Activated T-cell treated with anti-CD3 and anti-CD28 coated beads for 1 hour (primary cell): Measurements from ENCODE around the gene UPF3A.
"Not testable (repeated sequence)": the region's sequence is repeated elsewhere in the genome, so short reads cannot be mapped to it uniquely, and the experiment has no call there.

Source experiments
- DNase-seq: peaks from one replicate; pipeline ENCODE4 v3.0.0-alpha.2; 2020; ENCODE audit warnings: low read depth

The UPF3A gene

GRCh38 chr13:114281351-114282040 is at the start of gene UPF3A:
Gene UPF3A, plus strand, starts transcription at chr13:114281601. Its CDS starts 39 bp downstream, at chr13:114281640.
- DNase-seq, result peak; percentile 85

DNA sequence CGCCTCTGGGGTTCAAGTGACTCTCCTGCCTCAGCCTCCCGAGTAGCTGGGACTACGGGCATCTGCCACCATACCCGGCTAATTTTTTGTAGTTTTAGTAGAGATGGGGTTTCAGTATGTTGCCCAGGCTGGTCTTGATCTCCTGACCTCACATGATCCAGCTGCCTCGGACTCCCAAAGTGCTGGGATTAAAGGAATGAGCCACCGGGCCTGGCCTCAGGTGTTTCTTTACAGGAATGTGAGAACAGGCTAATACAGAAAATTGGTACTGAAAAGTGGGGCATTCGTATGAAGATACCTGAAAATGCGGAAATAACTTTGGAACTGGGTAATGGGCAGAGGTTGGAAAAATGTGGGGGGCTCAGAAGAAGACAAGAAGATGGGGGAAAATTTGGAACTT is 49.5 kb upstream of the UPF3A start:
- no peak for DNase-seq

DNA sequence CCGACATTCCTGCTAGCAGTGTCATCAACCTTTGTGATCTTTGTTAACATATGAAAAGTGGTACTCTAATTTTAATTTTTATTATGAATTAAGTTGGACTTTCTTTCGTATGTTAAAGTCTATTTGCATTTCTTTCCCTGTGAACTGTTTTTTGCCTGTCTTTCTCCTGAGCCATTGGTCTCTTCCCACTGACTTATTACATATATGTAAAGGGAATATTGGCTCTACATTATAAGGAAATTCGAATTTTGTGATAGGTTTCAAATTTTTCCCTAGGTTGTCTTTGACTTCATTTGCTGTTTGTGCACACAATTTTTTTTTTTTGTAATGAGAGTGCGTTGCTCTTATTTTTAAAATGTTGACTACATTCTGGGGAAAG is 47.1 kb upstream of the UPF3A start:
- DNase-seq, result no peak

DNA sequence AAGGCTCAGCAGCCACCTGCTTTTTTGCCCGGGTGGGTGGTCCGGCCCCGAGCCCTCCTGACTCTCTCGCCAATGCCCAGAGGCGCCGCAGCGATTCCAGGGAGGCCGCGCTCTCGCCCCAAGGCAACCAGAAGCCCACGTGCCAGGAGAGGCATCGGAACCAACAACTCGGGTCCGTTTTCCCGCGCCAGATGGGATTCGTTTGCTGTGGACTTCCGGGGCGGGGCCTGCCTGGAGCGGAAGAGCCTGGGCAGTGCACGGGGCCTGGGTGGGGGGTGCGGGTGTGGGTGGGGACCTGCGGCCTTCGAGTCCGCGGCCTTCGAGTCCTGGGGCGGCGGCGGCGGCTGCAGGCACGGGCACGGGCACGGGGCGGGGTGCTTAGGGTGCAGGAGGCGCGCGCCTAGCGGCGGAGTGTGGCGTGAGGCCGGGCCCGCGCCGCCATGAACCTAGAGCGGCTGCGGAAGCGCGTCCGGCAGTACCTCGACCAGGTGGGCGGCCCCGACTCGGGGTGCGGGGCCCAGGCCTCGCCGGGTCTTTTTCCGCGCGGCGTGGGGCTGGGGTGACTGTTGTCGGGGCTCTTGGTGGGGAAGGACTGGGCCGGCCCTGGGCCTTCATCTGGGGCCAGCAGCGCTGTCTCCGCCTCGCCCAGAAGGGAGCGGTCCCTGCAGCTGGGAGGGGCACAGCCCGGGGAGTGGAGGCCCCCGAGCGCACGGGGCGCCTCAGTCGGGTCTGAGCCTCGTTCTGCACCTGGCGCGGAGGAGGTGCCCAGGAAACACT is 46.6 kb upstream of the UPF3A start, which contains the start of gene CDC16:
TSS of gene CDC16 (plus strand) at position 253 of the 777 bp plus-strand sequence. CDS start at position 441, 188 bp downstream.
- DNase-seq, result peak; percentile 79

- no peak for DNase-seq
These were observed 45.7 kb upstream of the UPF3A start for GRCh38 chr13:114235697-114236096.

DNA sequence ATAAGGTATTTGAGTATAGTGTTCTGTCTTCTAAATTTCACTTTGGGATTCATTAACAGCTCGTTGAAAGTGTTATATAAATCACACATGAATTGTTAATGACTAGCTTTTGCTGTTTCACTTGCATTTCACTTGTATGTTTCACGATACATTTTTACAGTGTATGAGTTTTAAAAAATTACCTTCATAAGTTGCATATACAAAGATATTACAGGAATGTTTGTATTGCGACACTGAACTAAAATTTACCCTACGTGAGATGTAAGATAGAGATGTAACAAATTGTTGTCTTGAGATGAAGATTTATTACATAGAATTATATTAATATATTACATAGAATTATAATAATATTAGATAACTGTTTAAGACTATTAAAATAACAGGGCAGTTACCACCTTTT is 45.2 kb upstream of the UPF3A start:
- DNase-seq, result no peak

- no peak for DNase-seq
These were observed 43.8 kb upstream of the UPF3A start for GRCh38 chr13:114237415-114238112.

GRCh38 chr13:114241918-114242317 is 39.5 kb upstream of the UPF3A start:
- no peak for DNase-seq

DNA sequence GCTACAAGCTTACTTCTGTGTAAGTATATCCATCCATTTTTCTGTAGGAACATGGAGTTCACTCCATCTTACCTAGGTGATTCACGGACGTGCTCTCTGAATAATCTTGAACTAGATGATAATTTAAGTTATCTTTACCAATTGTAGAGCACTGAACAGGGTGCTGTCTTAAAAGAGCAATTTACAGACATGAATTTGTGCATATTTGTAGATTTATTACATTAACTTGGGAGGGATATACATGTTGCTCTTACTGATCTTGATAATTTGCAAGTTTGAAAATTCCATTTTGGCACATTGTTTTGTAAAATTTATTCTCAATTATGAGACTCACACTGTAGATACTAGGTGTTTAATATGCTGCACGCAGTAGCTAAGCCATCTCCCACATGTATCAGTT is 37.4 kb upstream of the UPF3A start:
- DNase-seq, result no peak

DNA sequence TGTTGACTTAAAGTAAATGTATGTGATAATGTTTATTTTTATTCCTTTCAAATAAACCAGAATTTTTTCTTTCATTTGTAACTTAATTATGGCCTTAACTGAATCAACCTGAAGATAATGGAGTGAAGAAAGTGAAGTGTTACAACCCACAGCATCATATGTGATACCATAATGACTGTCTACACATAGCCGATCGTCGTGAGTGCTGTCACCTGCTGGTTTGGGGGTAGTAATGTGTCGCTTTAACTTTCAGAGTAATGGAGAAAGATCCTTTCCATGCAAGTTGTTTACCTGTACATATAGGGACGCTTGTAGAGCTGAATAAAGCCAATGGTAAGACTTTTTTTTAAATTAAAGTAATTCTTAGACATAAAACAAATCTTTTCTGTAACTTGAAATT is 36.8 kb upstream of the UPF3A start:
- no peak for DNase-seq

DNA sequence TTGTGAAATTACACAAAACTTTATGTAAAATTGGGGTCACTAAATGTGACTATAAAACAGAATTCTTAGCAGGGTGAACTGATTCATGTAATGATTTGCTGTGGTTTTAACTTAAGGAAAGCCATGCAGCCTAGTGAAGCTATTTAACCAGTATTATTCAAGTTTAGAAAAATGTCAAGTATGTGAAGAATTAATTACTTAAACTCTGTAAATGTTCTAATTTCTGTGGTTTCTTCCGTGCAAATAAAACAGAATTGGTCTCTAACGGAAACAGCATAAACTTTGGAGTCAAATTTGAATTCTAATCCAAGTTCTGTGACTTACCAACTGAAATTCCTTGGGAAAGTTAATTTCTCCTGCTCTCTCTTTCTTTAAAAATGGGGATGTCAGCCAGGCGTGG is 33.4 kb upstream of the UPF3A start:
- no peak for DNase-seq

DNA sequence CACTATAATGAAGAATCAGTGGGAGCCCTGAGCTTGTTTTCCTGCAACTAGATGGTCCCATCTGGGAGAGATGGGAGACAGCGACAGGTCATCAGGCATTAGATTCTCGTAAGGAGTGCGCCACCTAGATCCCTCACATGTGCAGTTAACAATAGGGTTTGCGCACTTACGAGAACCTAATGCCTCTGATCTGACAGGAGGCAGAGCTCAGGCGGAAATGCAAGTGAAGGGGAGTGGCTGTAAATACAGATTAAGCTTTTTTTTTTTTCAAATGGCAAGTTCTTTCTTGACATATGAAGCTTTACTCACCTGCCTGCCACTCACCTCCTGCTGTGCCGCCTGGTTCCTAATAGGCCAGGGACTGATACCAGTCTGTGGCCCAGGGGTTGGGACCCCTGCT is 32.3 kb upstream of the UPF3A start:
- no peak for DNase-seq

GRCh38 chr13:114251639-114252440 is 29.6 kb upstream of the UPF3A start:
- DNase-seq, result not testable (repeated sequence)

DNA sequence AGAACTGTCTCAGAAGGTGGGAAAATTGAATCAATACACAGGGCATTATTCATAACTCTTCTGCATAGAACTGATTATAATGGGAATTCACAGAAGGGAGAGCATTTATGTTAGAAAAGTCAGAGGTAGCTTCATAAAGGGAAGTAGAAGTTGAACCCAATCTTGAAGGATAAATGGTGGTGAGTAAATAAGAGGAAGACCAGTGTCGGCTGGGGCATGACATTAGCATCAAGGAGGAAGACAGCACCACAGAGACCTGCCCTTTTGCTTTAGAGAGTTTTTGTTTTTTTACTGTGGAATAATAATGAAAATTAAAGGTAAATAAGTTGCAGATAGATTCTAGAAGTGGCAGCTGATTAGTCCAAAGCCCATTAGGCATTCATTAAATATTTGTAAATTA is 24.9 kb upstream of the UPF3A start:
- DNase-seq, result no peak

DNA sequence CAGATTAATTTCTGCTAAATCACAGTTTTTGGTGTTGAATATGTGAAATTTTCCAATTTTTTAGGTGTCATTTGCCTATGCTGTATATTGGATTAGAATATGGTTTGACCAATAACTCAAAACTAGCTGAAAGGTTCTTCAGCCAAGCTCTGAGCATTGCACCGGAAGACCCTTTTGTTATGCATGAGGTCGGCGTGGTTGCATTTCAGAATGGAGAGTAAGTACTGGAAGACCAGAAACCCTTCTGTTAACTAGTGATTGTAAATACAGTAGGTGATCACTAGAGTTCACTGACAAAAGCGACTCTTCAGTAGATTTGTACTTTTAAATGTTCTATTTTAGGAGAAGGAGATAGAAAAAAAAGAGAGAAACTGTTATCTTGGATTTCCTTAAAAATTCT is 24.4 kb upstream of the UPF3A start:
- no peak for DNase-seq

DNA sequence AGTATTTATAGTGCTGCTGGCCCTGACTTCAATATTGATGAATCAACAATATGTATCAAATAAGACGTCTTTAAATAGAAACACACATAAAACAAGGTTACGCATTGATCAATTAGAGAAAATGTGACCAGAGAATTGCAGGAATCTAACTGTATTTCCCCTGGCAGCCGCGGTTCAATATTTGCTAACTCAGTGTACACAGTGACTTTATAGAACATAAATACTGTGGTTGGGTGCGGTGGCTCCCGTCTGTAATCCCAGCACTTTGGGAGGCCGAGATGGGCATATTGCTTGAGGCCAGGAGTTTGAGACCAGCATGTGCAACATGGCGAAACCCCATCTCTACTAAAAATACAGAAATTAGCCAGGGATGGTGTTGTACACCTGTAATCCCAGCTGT is 22.8 kb upstream of the UPF3A start:
- no peak for DNase-seq

DNA sequence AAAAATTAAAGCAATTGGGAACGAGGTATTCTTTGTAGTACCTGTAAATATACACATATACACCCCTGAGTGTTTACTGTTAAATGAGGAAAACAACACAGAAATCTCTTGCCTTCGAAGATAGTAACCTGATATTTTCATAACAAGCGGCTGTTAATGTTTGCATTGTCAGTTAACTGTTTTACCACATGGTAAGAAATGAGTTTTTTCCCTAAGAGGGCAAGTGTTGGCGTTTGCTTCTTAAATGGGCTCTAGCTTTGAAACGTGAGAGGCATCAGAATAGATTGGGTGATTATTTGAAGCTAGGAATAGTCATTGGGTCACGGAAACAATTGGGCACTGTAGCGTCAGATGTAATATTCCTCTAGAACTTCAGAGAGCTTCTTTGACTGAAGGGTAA is 22.0 kb upstream of the UPF3A start:
- DNase-seq, result no peak

DNA sequence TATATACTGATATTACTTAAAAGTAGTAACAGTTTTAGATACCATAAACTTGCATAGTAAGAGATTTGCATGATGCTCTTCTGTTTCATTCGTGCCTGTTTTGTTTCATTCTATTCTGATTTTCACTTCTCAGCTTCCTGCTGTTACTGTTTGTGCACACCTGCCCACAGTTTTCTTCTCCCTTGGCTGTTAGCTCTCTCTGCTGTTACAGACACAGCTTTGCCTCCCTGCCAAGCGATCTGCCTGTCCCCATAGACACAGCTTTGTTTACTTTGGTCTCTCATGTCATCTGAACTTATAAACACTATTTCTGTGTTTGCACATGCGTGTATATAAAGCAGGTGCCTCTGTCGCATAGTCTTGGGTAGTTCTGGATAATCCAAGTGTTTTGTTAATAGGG is 21.4 kb upstream of the UPF3A start:
- no peak for DNase-seq

- DNase-seq, result no peak
These were observed 20.6 kb upstream of the UPF3A start for GRCh38 chr13:114260814-114261213.

- no peak for DNase-seq
These were observed 20.0 kb upstream of the UPF3A start for GRCh38 chr13:114261328-114261965.

DNA sequence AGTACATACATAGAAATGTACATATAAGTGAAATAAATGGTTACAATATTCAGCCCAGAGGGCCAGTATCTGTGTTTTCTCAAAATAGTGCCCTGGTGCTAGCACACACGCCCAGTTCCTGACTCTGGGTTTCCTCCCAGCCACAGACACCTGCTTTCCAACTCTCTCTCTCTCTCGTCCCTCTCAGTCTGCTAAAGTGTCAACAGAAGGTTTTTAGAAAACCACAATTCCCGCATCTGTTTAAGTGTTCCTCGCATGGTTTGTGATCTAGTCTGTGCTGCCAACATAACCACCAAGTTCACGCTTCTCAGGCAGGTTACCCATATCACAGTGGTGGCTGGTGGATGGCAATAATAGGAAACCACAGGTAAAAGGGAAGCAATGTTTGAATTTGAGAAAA is 17.8 kb upstream of the UPF3A start:
- DNase-seq, result no peak

- not testable (repeated sequence) for DNase-seq
These were observed 17.1 kb upstream of the UPF3A start for GRCh38 chr13:114264313-114264712.
